GM21381 (cell line): Measurements from ENCODE around the gene NUP43.
"Not testable (repeated sequence)": the region's sequence is repeated elsewhere in the genome, so short reads cannot be mapped to it uniquely, and the experiment has no call there.

Experiments
- ATAC-seq: cut with Tn5 transposase; IDR thresholded peaks from one replicate; pipeline ENCODE4 v1.9.1; 2021; ENCODE audit warnings: mild to moderate bottlenecking, moderate library complexity; ENCODE audit not compliant: unreplicated experiment

NUP43 gene

DNA sequence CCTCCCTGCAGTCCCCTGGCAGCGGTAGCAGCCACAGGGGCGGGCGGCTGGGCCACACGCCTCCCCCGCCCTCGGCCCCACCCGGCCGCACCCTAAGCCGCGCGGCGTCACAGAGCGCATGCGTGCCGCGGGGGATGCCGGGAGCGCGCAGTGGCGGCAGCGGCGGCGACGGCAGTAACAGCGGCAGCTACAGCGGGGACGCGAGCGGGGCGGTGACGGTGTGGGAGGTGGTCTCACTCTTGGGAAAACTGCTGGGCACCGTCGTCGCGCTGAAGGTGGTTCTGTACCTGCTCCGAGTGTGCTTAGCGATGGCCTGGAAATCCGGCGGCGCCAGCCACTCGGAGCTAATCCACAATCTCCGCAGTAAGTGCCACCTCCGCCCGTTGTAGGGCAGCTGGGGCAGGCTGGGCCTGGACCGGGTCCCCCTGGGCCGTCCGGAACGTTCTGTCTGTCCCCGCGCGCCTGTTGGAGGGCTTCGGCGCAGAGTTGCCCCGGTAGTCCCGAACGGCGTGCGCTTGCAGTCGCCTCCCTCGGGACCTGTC, 3.3 kb upstream of the NUP43 start, which contains the start of gene PCMT1:
PCMT1 (plus strand) TSS at position 148 of the 542 bp plus-strand sequence; CDS start at position 309, 161 bp downstream.
- peak; percentile 85 for ATAC-seq

DNA sequence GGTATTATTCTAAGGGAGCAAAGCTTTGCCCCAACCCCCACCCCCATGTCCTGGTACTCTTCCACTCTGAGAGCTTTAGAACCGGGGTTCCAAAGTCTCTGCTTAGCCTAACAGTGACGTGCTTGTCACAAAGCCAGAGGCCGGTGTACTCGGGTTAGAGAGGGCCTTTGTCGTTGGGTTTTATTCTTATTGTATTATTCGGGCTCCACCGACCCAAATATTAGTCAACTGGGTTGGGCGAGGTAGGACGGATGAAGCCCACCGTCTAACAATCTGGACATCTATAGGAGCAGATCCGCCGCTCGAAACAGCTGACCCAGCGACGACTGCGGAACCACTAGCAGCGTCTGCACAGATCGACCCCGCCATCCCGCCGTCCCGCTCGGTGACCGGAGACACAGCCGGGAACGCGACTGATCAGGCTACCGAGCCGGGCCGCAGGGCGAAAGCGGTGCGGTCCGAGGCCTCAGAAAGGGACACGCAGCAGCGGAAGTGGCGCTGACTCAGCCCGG, 2.8 kb upstream of the NUP43 start:
- not testable (repeated sequence) for ATAC-seq

DNA sequence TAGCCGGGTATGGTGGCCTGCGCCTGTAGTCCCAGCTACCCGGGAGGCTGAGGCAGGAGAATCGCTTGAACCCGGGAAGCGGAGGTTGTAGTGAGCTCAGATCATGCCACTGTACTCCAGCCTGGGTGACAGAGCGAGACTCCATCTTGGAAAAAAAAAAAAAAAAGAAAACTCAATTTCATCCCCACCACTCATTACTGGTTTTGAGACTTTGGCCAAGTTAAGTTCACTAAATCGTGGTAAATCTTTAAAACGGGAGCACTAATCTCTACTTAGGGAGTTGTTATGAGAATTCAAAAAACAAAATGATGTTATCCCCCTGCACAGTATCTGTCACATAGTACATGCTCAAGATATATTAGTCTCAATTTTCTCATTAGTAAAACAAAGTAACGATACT, 1.1 kb downstream of the NUP43 start:
- not testable (repeated sequence) for ATAC-seq

DNA sequence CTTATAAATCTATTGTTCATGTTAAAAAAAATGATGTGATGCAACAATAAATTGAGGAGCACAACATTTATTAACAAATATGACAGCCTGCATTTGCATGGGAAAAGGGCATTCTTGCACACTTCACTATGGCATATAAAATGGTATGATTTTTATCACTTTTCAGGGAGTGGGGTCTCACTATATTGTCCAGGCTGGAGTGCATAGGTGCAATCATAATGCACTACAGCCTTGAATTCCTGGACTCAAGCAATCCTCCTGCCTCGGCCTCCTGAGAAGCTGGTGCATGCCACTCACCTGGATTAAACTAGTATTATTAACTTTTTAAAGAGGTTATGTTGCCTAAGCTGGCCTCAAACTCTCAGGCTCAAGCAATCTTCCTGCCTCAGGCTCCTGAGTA, 11.4 kb downstream of the NUP43 start:
- ATAC-seq = no peak

DNA sequence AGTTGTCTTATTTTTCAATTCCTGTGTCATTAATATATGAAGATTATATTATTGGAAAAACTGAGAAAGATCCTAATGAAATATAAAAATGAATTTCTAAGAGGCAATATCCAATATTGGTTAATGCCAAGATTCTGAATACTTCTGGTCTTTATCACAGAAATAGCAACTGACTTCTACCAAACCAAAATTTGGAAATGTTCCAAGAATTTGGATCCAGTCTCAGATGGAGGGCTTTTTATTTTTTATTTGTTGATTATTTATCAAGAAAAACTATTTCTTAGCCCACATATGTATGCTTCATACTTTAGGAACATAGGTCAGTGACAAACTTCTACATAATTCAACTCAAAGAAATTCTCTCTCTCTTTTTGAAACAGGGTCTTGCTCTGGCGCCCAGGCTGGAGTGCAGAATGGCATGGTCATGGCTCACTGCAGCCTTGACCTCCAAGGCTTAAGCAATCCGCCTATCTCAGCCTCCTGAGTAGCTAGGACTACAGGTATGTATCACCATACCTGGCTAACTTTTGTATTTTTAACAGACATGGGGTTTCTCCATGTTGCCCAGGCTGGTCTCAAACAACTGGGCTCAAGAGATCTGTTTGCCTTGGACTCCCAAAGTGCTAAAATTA, 13.1 kb downstream of the NUP43 start:
- no peak for ATAC-seq

DNA sequence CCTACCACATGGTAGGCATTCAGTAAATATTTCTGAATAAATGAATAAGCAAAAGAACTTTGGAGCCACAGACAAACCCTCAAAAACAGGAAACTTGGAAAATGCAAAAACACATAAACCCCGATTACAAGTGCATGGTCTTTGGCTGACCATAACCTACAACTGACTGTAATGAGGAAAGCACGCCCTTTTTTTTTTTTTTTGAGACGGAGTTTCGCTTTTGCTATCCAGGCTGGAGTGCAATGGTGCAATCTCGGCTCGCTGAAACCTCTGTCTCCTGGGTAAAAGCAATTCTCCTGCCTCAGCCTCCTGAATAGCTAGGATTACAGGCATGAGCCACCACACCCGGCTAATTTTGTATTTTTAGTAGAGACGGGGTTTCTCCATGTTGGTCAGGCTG, 16.5 kb downstream of the NUP43 start:
- ATAC-seq = no peak

DNA sequence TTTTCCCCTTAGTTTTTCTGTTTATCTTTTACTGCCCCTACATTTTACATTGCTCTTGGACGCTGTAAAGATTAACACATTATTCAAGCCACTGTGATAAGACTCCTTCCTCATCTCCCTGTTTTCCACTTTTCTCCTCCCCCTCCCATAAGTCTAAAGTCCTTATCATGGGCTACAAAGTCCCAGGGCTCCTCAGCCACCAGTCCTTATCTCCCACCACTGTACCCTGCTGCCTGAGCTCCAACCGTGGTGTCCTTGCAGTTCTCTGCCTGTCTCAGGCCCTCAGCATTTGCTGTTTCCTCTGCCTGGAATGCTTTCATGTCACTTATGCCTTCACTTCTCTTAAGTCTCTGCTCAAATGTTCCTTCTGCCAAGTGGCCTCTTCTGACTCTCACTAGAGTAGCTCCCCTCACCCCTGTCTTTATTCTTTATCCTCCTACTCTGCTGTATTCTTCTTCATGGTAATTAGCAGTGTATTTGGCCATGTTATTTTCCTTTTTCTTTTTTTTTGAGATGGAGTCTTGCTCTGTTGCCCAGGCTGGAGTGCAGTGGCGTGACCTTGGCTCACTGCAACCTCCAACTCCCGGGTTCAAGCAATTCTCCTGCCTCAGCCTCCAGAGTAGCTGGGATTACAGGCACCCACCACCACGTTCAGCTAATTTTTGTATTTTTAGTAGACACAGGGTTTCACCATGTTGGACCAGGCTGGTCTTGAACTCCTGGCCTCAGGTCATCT, 17.7 kb downstream of the NUP43 start:
- ATAC-seq = no peak

DNA sequence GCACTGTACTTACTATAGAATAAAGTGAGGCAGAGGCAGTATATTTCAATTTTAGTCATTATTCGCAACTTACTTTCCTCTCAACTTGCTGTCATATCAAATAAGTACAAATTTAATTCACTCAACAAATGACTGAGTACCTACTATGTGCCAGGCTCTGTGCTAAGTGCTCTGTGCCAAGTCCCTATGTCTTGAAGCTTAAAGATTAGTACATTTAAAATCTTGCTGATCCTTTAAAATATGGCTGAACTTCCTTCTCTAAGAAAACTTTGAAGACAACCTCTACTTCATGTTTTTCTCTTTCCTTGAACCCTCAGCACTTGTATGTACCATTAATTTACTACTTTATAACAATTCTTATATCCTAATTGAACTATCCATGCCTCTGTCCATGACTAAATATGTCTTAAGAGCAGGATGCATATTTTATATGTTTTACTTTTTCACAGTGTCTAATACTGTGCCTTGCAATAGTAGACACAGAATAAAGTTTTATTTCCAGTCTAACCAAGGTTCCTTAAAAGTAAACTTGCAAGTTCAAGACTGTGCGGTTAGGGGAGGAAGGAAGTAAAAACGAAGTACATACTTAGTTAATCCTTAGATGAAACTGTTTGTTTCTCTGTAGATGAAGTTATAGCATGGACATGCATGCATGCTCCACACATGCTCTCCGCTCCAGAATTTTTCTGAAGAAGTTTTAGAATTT, 18.4 kb downstream of the NUP43 start:
- ATAC-seq = no peak

DNA sequence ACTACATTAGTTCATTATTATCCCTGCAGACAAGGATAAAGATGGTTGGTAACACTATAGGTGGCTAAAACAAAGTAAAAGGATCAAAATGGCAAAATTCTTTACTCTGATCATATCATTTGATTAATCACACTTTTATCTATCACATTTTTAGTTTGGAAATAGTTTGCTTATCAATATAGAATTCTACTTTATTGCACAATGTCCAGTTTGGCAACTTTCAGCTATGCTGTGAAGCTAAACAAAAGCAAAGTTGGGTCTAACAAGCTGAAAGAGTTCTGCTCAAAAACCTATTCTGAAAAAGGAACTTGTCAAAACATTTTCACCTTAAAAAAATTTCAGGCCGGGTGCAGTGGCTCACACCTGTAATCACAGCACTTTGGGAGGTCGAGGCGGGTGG, 20.5 kb downstream of the NUP43 start:
- no peak for ATAC-seq

DNA sequence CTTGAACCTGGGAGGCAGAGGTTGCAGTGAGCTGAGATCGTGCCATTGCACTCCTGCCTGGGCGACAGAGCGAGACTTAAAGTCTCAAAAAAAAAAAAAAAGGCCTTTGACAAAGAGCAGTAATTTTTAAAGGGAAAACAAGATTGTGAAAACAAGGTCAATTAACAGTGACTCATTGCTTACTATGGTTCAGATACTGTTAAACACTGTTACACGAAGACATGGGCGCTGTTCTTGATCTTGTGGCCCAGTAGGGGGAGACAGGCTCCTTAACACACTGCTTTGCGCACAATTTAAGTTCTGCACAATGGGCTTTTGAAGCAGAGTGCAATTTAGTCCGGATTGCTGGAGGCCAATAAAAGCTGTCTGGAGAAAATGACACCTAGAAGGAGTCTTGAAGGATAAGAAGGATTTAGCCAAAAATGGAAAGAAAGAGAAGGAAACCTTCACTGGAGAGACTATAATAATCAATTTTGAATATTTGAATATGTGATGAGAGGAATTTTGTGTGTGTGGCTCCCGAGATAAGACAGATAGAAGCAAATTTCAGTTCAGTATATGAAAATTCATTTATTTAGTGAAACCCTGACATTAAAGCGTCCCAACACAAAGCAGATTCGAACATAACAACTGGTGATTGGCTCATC, 22.4 kb downstream of the NUP43 start:
- no peak for ATAC-seq

DNA sequence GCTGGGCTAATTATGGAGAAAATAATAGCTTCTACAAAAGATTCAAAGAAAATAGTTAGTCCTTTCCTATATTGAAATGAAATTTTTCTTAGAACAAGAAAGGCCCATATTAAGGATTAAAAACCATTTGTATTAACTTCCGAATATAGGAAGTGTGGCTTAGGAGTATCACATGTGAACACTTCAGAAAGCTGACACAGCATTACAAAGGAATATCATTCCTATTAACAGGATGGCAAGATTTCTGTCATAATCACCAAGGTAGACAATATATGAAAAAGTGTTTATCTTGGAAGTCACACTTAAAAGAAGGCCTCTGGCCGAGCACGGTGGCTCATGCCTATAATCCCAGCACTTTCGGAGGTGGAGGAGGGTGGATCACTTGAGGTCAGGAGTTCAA, 23.1 kb downstream of the NUP43 start:
- no peak for ATAC-seq

DNA sequence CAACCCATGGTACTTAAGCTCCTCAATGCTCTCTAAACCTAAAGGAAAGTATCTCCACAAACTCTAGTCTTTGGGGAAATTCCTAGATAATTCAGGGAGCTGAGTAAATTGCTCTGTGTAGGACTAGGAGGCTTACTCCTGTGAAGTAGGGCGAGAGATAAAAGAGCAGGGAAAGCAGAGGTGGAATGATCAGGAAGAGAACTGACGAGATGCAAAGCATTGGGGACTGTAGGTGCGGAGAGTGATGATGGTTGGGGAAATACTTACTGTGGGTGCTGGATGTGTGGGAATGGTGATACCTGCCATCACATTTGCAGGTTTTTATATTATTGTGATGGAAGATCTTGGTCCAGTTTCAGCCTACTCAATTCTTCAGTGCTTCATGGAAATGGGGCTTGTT, 26.8 kb downstream of the NUP43 start:
- no peak for ATAC-seq

DNA sequence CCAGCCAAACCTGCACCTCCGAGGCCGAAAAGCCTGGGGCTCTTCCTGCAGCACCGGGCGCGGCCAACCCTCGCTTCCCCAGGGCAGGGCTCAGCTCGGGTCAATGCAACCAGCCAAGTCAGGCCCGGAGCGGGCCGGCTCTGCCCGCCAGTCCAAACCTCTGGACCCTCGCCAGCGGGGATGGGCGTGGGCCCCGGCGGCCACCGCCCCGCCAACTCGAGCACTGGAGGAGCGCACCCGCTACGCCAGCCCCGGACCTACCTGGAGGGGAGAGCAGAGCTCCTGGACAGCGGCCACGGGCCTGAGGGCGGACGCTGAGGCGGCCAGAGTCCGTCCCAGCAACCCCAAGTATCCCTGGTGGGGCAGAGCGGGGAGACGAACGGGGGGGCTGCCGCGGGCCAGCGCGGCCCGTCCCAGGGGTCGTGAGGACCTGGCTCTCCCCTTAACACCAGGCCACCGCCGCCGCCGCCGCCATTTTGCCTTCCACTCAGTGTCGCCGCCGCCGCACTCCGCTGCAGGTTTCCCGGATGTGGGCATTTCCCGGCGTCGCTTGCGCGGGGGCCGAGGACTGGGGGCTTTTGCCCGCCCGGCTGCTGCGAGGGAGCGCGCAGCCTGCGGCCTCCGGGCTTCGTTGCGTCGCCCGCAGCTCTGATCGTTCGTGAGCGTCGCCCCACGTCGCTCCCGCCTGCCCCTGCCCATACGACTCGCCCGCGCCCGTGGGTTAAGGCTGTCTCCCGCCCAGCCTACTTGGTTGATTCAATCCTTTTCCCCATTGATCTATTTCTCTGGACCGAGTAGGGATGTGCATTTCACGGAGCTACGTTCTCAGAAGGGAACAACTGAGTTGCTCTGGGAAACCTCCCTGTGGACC, 28.5 kb downstream of the NUP43 start, which contains the start of gene LATS1:
LATS1 (minus strand) TSS at position 514 of the 871 bp plus-strand sequence. CDS start 15,975 bp downstream, outside the sequence.
- peak; percentile 83 for ATAC-seq

DNA sequence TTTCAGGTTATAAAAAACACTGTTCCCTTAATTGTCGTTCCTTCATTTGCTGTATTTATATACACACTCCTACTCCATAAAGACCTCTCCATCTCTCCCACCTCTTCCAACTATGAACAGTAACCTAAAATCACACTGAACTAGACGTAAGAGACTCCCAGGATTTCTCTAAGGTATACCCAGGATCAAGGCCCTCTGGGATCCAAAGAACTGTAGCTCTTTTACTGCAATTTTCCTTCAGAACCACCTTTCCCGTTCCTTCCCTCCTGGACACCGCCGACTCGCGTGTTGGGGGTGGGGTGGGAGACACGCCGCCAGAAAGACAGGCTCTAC, 29.1 kb downstream of the NUP43 start:
- ATAC-seq = no peak

DNA sequence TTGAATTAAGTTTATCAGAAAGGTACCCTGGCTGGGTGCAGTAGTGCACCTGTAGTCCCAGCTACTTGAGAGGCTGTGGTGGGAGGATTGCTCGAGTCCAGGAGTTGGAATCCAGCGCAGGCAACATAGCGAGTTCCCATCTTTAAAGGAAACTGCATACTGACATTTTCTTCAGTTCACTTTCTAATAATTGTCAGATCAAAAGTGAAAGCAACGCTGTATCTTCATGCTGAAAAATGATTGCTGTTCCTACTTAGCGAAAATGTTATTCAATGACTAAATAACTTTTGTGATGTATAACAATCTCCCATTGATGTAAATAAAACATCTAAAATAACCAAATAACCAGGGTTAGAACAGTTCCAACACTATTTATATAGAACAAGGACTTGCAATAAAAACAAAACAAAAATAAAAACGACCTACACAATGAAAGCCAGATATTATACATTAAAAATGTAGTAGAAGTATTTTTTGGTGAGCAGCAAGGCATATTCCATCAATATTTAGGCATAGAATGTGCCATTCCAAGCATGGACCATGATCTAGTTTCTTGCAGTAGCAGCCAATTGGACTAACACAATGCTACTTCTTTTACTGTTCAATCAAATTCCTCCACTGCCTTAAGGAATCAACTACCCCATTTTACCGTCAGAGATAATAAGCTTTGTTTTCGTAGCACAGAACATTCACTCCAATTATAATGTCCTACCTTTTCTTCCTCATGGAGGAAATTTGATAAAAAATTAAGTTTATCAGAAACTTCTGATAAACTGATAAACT, 30.0 kb downstream of the NUP43 start:
- no peak for ATAC-seq

DNA sequence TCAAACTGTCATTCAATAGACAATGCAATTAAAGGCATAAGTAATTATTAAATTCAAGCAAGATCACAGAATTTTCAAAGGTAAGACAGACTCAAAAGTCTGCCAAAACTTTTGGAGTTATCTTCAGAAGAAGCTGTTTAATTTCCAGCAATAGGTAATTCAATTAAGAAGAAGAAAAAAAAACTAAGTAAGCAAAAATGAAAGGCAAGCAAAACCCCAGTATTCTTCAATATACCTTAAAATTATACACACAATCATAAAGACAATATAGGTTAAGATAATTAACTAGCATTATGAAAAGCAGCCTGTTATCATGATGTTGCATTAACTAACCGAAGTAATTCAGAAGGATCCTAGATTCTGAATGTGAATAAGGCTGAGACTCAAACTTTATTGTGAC, 31.9 kb downstream of the NUP43 start:
- no peak for ATAC-seq

DNA sequence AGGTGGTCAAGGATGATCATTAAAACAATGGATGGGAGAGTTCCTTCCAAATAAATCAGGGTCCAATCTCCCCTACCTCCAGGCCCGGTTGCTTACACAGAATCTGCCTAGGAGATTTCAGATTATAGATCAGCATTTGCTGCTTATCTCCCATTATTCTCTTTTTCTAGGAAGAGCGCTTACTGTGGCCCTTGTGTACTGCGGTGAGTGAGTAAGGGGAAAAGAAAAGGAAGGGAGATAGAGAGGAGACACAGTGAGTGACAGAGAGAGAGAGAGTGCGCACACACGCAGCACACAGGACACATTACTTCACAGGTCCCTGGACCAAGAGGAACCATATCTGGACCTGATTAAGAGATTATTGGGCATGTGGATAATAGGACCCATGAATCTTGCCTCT, 34.6 kb downstream of the NUP43 start:
- ATAC-seq = no peak

DNA sequence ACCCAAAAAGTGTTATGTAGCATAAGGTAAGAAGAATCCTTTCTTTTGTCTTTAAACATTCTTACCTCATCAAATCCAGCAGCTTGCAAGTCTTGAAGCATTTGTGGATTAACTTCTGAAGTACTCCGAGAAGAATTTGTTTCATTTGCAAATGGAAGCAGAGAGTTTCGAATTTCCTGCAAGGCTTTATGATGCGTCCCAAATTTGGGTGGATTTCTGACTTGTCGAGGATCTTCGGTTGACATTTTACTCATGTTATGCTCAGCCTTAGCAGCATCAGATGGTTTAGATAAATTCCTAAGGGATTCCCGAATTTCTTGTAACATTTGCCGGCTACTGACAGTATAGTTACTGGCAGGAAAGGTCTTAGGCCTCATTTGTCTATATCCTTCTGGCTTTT, 44.6 kb downstream of the NUP43 start:
- ATAC-seq = no peak

DNA sequence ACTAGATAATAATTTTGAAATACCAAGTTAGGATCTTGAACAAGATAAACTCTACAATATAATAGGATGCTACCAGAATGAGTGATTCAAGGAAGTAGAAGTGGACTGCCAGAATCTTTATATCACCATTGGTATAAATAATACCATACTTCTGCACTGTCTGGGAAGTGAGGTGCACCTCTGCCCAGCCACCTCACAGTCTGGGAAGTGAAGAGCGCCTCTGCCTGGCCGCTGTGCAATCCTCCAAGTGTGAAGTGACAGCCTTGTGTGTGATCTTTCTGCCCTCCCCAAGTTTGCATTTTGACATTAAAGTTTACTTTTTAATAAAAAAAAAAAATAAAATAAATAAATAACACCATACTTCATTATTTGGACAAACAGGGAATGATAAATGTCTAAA, 47.2 kb downstream of the NUP43 start:
- no peak for ATAC-seq
